H1 (cell line): Measurements from ENCODE around the gene EPHA4. TPM values are rescaled to one million over a fixed set of nuclear protein-coding genes. Genes with fewer than 3 reads are reported as not detected.

Experiments used
- CTCF ChIA-PET: fragments of 300-600 bp; sonication (Branson Sonifier 250); formaldehyde crosslinking; loops from one replicate; lab custom pipeline; 2021; ENCODE audit not compliant: partially characterized antibody; lab: Charles Lee
- POLR2A ChIA-PET: fragments of 300-600 bp; sonication (Branson Sonifier 250); formaldehyde crosslinking; loops from one replicate; lab custom pipeline; 2021; ENCODE audit warnings: inconsistent platforms; ENCODE audit not compliant: partially characterized antibody; lab: Charles Lee
- DNase-seq, 2 experiments: peaks; one replicate each; pipeline versions ENCODE4 v3.0.0 to v3.0.0-alpha.2; 2010 to 2022; ENCODE audit warnings: low spot score in 2 of 2, low read depth in 1 of 2, mixed read lengths in 1 of 2
- FAIRE-seq: peaks from 2 replicates; lab custom pipeline; 2011; peaks lifted over from hg19 to GRCh38; lab: Jason Lieb, UNC
- H2AFZ ChIP-seq: 2 replicates; pipeline ENCODE4 v1.8.1; 2012; ENCODE audit warnings: low read length, inconsistent platforms
- H2AK5ac ChIP-seq: 2 replicates; pipeline ENCODE4 v1.6.1; 2013; ENCODE audit warnings: low read depth, low read length
- H2BK120ac ChIP-seq: replicated peaks from 2 replicates; pipeline ENCODE3; 2013; ENCODE audit warnings: low read depth, low read length, inconsistent platforms
- H2BK12ac ChIP-seq: 2 replicates; pipeline ENCODE4 v1.6.1; 2013; ENCODE audit warnings: low read depth, low read length
- H2BK15ac ChIP-seq: 2 replicates; pipeline ENCODE4 v1.6.1; 2013; ENCODE audit warnings: low read length
- H2BK20ac ChIP-seq: 2 replicates; pipeline ENCODE4 v1.6.1; 2013; ENCODE audit warnings: low read length
- H2BK5ac ChIP-seq: 2 replicates; pipeline ENCODE4 v1.6.1; 2013; ENCODE audit warnings: low read depth, low read length
- H3K14ac ChIP-seq: 2 replicates; pipeline ENCODE4 v1.6.1; 2013; ENCODE audit warnings: inconsistent platforms; ENCODE audit not compliant: insufficient read length
- H3K18ac ChIP-seq: 2 replicates; pipeline ENCODE4 v1.6.1; 2013; ENCODE audit warnings: low read length; ENCODE audit errors: extremely low read depth
- H3K23ac ChIP-seq: 2 replicates; pipeline ENCODE4 v1.6.1; 2013; ENCODE audit warnings: inconsistent platforms; ENCODE audit not compliant: insufficient read length
- H3K23me2 ChIP-seq: 2 replicates; pipeline ENCODE4 v1.6.1; 2013; ENCODE audit warnings: low read depth, low read length
- H3K27ac ChIP-seq: 2 replicates; pipeline ENCODE4 v1.6.1; 2011; ENCODE audit warnings: low read depth, low read length, inconsistent platforms
- H3K27me3 ChIP-seq, 4 experiments: replicated peaks in 1 of 4; 1 replicate in 1 of 4; 2 replicates in 3 of 4; pipeline versions ENCODE4 v1.6.1 to v1.8.1; 2011 to 2013; ENCODE audit warnings: low read length in 3 of 4, mild to moderate bottlenecking in 3 of 4, inconsistent platforms in 2 of 4, mixed read lengths in 2 of 4, moderate library complexity in 1 of 4; ENCODE audit not compliant: control insufficient read depth in 3 of 4, insufficient read depth in 3 of 4; ENCODE audit errors: extremely low read depth in 1 of 4
- H3K36me3 ChIP-seq, 4 experiments: 2 replicates each; pipeline versions ENCODE4 v1.6.1 to v1.8.1; 2011 to 2013; ENCODE audit warnings: mild to moderate bottlenecking in 4 of 4, low read length in 3 of 4, moderate library complexity in 2 of 4, control low read depth in 1 of 4, inconsistent platforms in 1 of 4; ENCODE audit not compliant: insufficient read depth in 4 of 4, control insufficient read depth in 2 of 4
- H3K4ac ChIP-seq: replicated peaks from 2 replicates; pipeline ENCODE3; 2013; ENCODE audit warnings: low read length, low read depth, mixed read lengths, inconsistent platforms; ENCODE audit not compliant: insufficient read length
- H3K4me1 ChIP-seq, 4 experiments: replicated peaks in 1 of 4; 1 replicate in 1 of 4; 2 replicates in 3 of 4; pipeline versions ENCODE4 v1.6.1 to v1.8.1; 2011 to 2013; ENCODE audit warnings: low read length in 3 of 4, inconsistent platforms in 2 of 4, mixed read lengths in 1 of 4; ENCODE audit not compliant: insufficient read depth in 4 of 4, control insufficient read depth in 3 of 4
- H3K4me2 ChIP-seq, 2 experiments: 2 replicates each; pipeline versions ENCODE4 v1.6.1 to v1.8.1; 2011 to 2013; ENCODE audit warnings: low read depth in 2 of 2, low read length in 2 of 2, control low read depth in 1 of 2, inconsistent platforms in 1 of 2, mild to moderate bottlenecking in 1 of 2; ENCODE audit not compliant: insufficient read depth in 1 of 2
- H3K4me3 ChIP-seq, 4 experiments: fragments of 200-600, 300-600 bp in 1 of 4; sonication (generic), shearing (Covaris generic), sonication (Bioruptor Twin) in 1 of 4; 2 replicates each; pipeline versions ENCODE4 v1.5.1 to v1.8.1; 2011 to 2016; ENCODE audit warnings: low read length in 4 of 4, low read depth in 3 of 4, control low read depth in 2 of 4, inconsistent platforms in 2 of 4, mild to moderate bottlenecking in 2 of 4, mixed read lengths in 1 of 4, moderate library complexity in 1 of 4; ENCODE audit not compliant: insufficient read depth in 2 of 4; ENCODE audit errors: extremely low read depth in 1 of 4
- H3K56ac ChIP-seq: replicated peaks from 2 replicates; pipeline ENCODE3; 2013; ENCODE audit warnings: low read depth, mild to moderate bottlenecking, mixed read lengths, low read length, inconsistent platforms; ENCODE audit not compliant: insufficient read length
- H3K79me1 ChIP-seq: 2 replicates; pipeline ENCODE4 v1.6.1; 2013; ENCODE audit warnings: low read depth, low read length, control low read depth
- H3K79me2 ChIP-seq, 2 experiments: 2 replicates each; pipeline versions ENCODE4 v1.6.1 to v1.8.1; 2012 to 2013; ENCODE audit warnings: low read length in 2 of 2, mild to moderate bottlenecking in 2 of 2, inconsistent platforms in 1 of 2; ENCODE audit not compliant: insufficient read depth in 2 of 2, control insufficient read depth in 1 of 2
- H3K9ac ChIP-seq, 4 experiments: replicated peaks in 1 of 4; 1 replicate in 1 of 4; 2 replicates in 3 of 4; pipeline versions ENCODE4 v1.6.1 to v1.8.1; 2011 to 2013; ENCODE audit warnings: low read depth in 3 of 4, low read length in 3 of 4, control low read depth in 2 of 4, mild to moderate bottlenecking in 2 of 4, moderate library complexity in 2 of 4, inconsistent platforms in 1 of 4; ENCODE audit errors: extremely low read depth in 1 of 4
- H3K9me3 ChIP-seq, 2 experiments: 2 replicates each; pipeline versions ENCODE4 v1.6.1 to v1.8.1; 2012 to 2013; ENCODE audit warnings: mild to moderate bottlenecking in 2 of 2, moderate library complexity in 2 of 2, control low read depth in 1 of 2, inconsistent platforms in 1 of 2, low read depth in 1 of 2, low read length in 1 of 2, mixed read lengths in 1 of 2; ENCODE audit not compliant: insufficient read depth in 2 of 2
- H4K20me1 ChIP-seq, 2 experiments: replicated peaks in 1 of 2; 2 replicates each; pipeline versions ENCODE3 to v1.8.1; 2011 to 2013; ENCODE audit warnings: inconsistent platforms in 2 of 2, low read length in 2 of 2, mild to moderate bottlenecking in 1 of 2; ENCODE audit not compliant: insufficient read depth in 2 of 2, control insufficient read depth in 1 of 2
- H4K5ac ChIP-seq: 2 replicates; pipeline ENCODE4 v1.6.1; 2013; ENCODE audit warnings: low read length, low read depth, mixed read lengths, inconsistent platforms; ENCODE audit not compliant: insufficient read length
- H4K8ac ChIP-seq: 2 replicates; pipeline ENCODE4 v1.8.0; 2013; ENCODE audit warnings: mild to moderate bottlenecking, moderate library complexity, low read length, inconsistent platforms; ENCODE audit not compliant: insufficient read depth; ENCODE audit errors: extremely low read depth
- H4K91ac ChIP-seq: replicated peaks from 2 replicates; pipeline ENCODE3; 2013; ENCODE audit warnings: low read length, mixed read lengths, inconsistent platforms; ENCODE audit not compliant: insufficient read length
- EZH2 ChIP-seq: fragments of 200-600 bp; sonication (generic); IDR thresholded peaks from 2 replicates; pipeline ENCODE4 v1.7.1; 2012; ENCODE audit warnings: low read depth, mild to moderate bottlenecking, moderate library complexity, low read length, inconsistent platforms; ENCODE audit not compliant: severe bottlenecking
- RXRA ChIP-seq: IDR thresholded peaks from 2 replicates; pipeline ENCODE4 v1.6.1; 2011; ENCODE audit warnings: low read depth, mild to moderate bottlenecking, low read length, moderate library complexity; ENCODE audit not compliant: insufficient read depth
- WGBS, 2 experiments: shearing (Covaris generic) in 1 of 2; methylation state at CpG; one replicate each; pipeline versions ENCODE4 v1.1.6 to v1.1.7; 2013 to 2015; ENCODE audit warnings: low lambda C conversion rate in 2 of 2, mixed read lengths in 2 of 2, inconsistent platforms in 1 of 2, low coverage in 1 of 2, missing lambda C conversion rate in 1 of 2; ENCODE audit not compliant: insufficient replicate concordance in 2 of 2, insufficient coverage in 1 of 2, insufficient read length in 1 of 2; ENCODE audit errors: extremely low coverage in 1 of 2, missing lambda C conversion rate in 1 of 2; 5-methylcytosine and 5-hydroxymethylcytosine counted together
- polyA plus RNA-seq, 7 experiments: library from polyadenylated mRNA; depleted of rRNA in 3 of 7; stranded (reverse) in 5 of 7; unstranded in 2 of 7; fragments of >200 nt in 5 of 7; fragments of 200-250 nt in 2 of 7; gene quantifications; 1 replicate in 5 of 7; 2 replicates in 1 of 7; 4 replicates in 1 of 7; pipeline versions ENCODE4 v1.2.1 to v1.2.3, GENCODE V29; 2011 to 2013; ENCODE audit warnings: missing spikeins in 2 of 7, mixed read lengths in 2 of 7
- total RNA-seq: library from RNA; stranded (reverse); fragmentation: NEBNext Ultra II Directional; extraction: Animal tissue kit (Norgen Biotek cat#: 25700); gene quantifications from 2 replicates; pipeline ENCODE4 v1.2.1, GENCODE V29; 2021

Gene EPHA4
- total and polyA plus RNA-seq, 2 of the 8 experiments (the other 6 are each of a cell fraction or from before 2014, with no cell fraction given) = 4.3 to 5.7 TPM

DNA sequence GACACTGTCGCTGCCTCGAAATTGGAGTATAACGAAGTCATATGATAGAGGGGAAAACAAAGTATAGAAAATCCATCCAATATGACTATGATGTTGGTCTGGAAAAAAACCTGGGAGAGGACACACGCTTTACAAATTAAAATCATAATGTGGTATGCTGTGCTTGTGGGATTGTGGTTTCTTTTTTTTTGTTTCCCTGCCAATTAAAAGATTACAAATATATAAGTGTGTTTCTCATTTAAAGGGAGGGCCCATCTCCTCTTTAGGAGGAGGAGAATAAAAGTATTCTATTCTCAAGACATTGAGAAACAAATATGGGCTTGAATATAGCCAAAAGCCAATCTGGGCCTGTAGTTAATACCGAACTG, 86.6 kb downstream of the EPHA4 start:
- WGBS, 2 experiments = 86% methylated on average over 5 of the region's 5 CpGs; no CpG with 5 or more reads in 1 of the 2 experiments
- Histone ChIP-seq H3K36me3 (no peaks in the 10 kb centered on the region; a peak in 1 of 8 replicates), H3K79me2 (no peaks in the 10 kb centered on the region), H3K18ac (no peak overlapping the region), H3K23me2 (no peaks in the 10 kb centered on the region), H2AK5ac (no peak overlapping the region), H3K79me1 (no peaks in the 10 kb centered on the region), H2AFZ (no peak overlapping the region), H3K4me1 (no peaks in the 10 kb centered on the region), H4K5ac (no peak overlapping the region), H3K9ac (no peak overlapping the region), H2BK15ac (no peak overlapping the region), H3K27ac (no peak overlapping the region), H2BK120ac (no peak overlapping the region), H3K14ac (no peak overlapping the region), H3K4me2 (no peak overlapping the region), H4K8ac (no peak overlapping the region), H2BK12ac (no peak overlapping the region), H3K27me3 (no peaks in the 10 kb centered on the region), H4K91ac (no peak overlapping the region), H2BK5ac (no peak overlapping the region), H4K20me1 (no peaks in the 10 kb centered on the region), H3K4ac (no peak overlapping the region), H2BK20ac (no peak overlapping the region), H3K9me3 (no peaks in the 10 kb centered on the region), H3K23ac (no peak overlapping the region), H3K4me3 (no peak overlapping the region), H3K56ac (no peak overlapping the region)
- POLR2A ChIA-PET = no interaction called here
- no peak for FAIRE-seq
- DNase-seq = no peak
- CTCF ChIA-PET = interaction anchor here (0.7 to 2.4 kb wide), 2 partner anchors 15 to 89 kb away, joined by 3 to 8 read pairs; no protein-coding TSS in a partner anchor
- TF ChIP-seq EZH2 (no peak), RXRA (no peak)
